ENCODE data around the gene TSC22D1.

DNA sequence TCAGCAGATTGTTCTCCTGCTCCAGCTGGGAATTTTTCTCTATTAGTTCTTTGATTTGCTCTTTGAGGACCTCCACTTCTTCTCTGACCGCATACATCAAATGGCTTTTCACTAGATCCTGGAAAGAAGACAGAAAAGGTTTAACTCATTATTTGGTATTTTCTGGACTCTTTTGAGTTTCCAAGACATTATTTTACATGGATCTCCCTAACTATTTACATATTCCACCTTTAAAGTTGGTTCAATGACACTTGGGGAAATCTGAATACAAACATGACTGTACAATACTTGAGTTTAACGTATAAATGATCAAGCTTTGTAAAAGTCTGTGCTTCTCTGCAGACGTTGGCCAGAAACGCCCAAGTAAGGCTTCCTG, 141.4 kb downstream of the TSC22D1 start:
- TF ChIP-seq, protein P1, sequence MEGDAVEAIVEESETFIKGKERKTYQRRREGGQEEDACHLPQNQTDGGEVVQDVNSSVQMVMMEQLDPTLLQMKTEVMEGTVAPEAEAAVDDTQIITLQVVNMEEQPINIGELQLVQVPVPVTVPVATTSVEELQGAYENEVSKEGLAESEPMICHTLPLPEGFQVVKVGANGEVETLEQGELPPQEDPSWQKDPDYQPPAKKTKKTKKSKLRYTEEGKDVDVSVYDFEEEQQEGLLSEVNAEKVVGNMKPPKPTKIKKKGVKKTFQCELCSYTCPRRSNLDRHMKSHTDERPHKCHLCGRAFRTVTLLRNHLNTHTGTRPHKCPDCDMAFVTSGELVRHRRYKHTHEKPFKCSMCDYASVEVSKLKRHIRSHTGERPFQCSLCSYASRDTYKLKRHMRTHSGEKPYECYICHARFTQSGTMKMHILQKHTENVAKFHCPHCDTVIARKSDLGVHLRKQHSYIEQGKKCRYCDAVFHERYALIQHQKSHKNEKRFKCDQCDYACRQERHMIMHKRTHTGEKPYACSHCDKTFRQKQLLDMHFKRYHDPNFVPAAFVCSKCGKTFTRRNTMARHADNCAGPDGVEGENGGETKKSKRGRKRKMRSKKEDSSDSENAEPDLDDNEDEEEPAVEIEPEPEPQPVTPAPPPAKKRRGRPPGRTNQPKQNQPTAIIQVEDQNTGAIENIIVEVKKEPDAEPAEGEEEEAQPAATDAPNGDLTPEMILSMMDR (IDR thresholded peaks at IDR 0.05) = no peak
- no peak for TF ChIP-seq POLR2A (IDR thresholded peaks at IDR 0.05)
